HepG2 (cell line): ENCODE data around the gene IGSF8. TPM values are rescaled to one million over a fixed set of nuclear protein-coding genes. Genes with fewer than 3 reads are reported as not detected.

Experiments used
- KDM2A ChIP-seq: sonication (generic); formaldehyde crosslinking; IDR thresholded peaks from 2 replicates; pipeline ENCODE4 v1.4.0; 2020; ENCODE audit warnings: low read depth, missing genetic modification reagents, borderline replicate concordance
- KDM6A ChIP-seq: IDR thresholded peaks from 2 replicates; pipeline ENCODE4 v1.6.1; 2016; ENCODE audit warnings: low read depth
- MAF1 ChIP-seq: sonication (generic); formaldehyde crosslinking; IDR thresholded peaks from 2 replicates; pipeline ENCODE4 v1.5.0; 2020; ENCODE audit warnings: missing genetic modification reagents, borderline replicate concordance
- MED1 ChIP-seq: sonication (generic); formaldehyde crosslinking; IDR thresholded peaks from 2 replicates; pipeline ENCODE4 v1.4.0; 2020; ENCODE audit warnings: missing genetic modification reagents
- MYC ChIP-seq: sonication (generic); formaldehyde crosslinking; IDR thresholded peaks from 2 replicates; pipeline ENCODE4 v1.9.0; 2021; ENCODE audit warnings: missing genetic modification reagents, borderline replicate concordance
- NFIB ChIP-seq: sonication (generic); formaldehyde crosslinking; IDR thresholded peaks from 2 replicates; pipeline ENCODE4 v1.9.0; 2021; ENCODE audit warnings: missing genetic modification reagents, mild to moderate bottlenecking, borderline replicate concordance
- PATZ1 ChIP-seq: sonication (generic); formaldehyde crosslinking; IDR thresholded peaks from 2 replicates; pipeline ENCODE4 v1.4.0; 2020; ENCODE audit warnings: missing genetic modification reagents
- PAWR ChIP-seq: sonication (generic); formaldehyde crosslinking; IDR thresholded peaks from 2 replicates; pipeline ENCODE4 v1.4.0; 2020; ENCODE audit warnings: missing genetic modification reagents, mild to moderate bottlenecking, borderline replicate concordance
- RBFOX2 ChIP-seq: fragments of 200-400 bp; formaldehyde crosslinking; IDR thresholded peaks from 2 replicates; pipeline ENCODE4 v1.6.1; 2017; ENCODE audit warnings: low read depth, mild to moderate bottlenecking, low read length
- SALL1 ChIP-seq: sonication (generic); formaldehyde crosslinking; IDR thresholded peaks from 2 replicates; pipeline ENCODE4 v1.8.0; 2022; ENCODE audit warnings: mild to moderate bottlenecking, missing genetic modification reagents
- SAP130 ChIP-seq: IDR thresholded peaks from 2 replicates; pipeline ENCODE4 v1.6.1; 2016; ENCODE audit warnings: low read depth
- SP2 ChIP-seq: sonication (generic); formaldehyde crosslinking; IDR thresholded peaks from 2 replicates; pipeline ENCODE4 v1.5.1; 2020; ENCODE audit warnings: mild to moderate bottlenecking, missing genetic modification reagents
- ZFX ChIP-seq: sonication (generic); formaldehyde crosslinking; IDR thresholded peaks from 2 replicates; pipeline ENCODE4 v1.4.0; 2020; ENCODE audit warnings: mild to moderate bottlenecking, low read depth, missing genetic modification reagents, moderate library complexity
- ZNF263 ChIP-seq: sonication (generic); formaldehyde crosslinking; IDR thresholded peaks from 2 replicates; pipeline ENCODE4 v1.4.0; 2020; ENCODE audit warnings: missing genetic modification reagents
- ZNF276 ChIP-seq: sonication (generic); formaldehyde crosslinking; IDR thresholded peaks from 2 replicates; pipeline ENCODE4 v1.4.0; 2020; ENCODE audit warnings: mild to moderate bottlenecking, low read depth, missing genetic modification reagents
- ZNF556 ChIP-seq: sonication (generic); formaldehyde crosslinking; IDR thresholded peaks from 2 replicates; pipeline ENCODE4 v1.4.0; 2020; ENCODE audit warnings: mild to moderate bottlenecking, missing genetic modification reagents, borderline replicate concordance
- ZNF781 ChIP-seq: sonication (generic); formaldehyde crosslinking; IDR thresholded peaks from 2 replicates; pipeline ENCODE4 v1.5.1; 2020; ENCODE audit warnings: borderline replicate concordance, mild to moderate bottlenecking, missing genetic modification reagents; ENCODE audit errors: not compliant biosample characterization
- ZNF782 ChIP-seq: sonication (generic); formaldehyde crosslinking; IDR thresholded peaks from 2 replicates; pipeline ENCODE4 v1.4.0; 2020; ENCODE audit warnings: missing genetic modification reagents, mild to moderate bottlenecking, borderline replicate concordance
- polyA plus RNA-seq, 8 experiments: library from polyadenylated mRNA; depleted of rRNA in 3 of 8; stranded (reverse) in 7 of 8; unstranded in 1 of 8; fragments of >200 nt; fragmentation: Illumina TruSeq in 4 of 8; extraction: Trizol in 4 of 8; gene quantifications; 2 replicates each; pipeline versions ENCODE4 v1.2.1 to v1.2.3, GENCODE V29; 2011 to 2016; ENCODE audit warnings: low read depth in 4 of 8, missing spikeins in 1 of 8, mixed read lengths in 1 of 8; ENCODE audit not compliant: insufficient read depth in 1 of 8
- total RNA-seq, 5 experiments: library from RNA; depleted of rRNA; stranded (reverse); fragments of >200 nt; fragmentation: Illumina TruSeq; extraction: Trizol; gene quantifications; 2 replicates each; pipeline ENCODE4 v1.2.3, GENCODE V29; 2016; ENCODE audit warnings: low read depth in 1 of 5
- TF ChIP-seq, protein P1 (sequence below): sonication (generic); formaldehyde crosslinking; IDR thresholded peaks from 2 replicates; pipeline ENCODE4 v1.8.0; 2022; ENCODE audit warnings: missing genetic modification reagents, mild to moderate bottlenecking, borderline replicate concordance
- TF ChIP-seq, protein P2 (sequence below): sonication (generic); formaldehyde crosslinking; IDR thresholded peaks from 2 replicates; pipeline ENCODE4 v1.8.0; 2023; ENCODE audit warnings: mild to moderate bottlenecking, missing genetic modification reagents

IGSF8 gene
- total and polyA plus RNA-seq, 2 of the 13 experiments (the other 11 are each of a cell fraction or from before 2014, with no cell fraction given), result 24.0 to 41.0 TPM

- peak; percentile 63 for TF ChIP-seq MYC (CRISPR knock-in tag)
- no peak for TF ChIP-seq ZNF781
- no peak for TF ChIP-seq KDM6A (CRISPR knock-in tag)
- peak; percentile 58; the same call in 1 of the 2 replicates for TF ChIP-seq KDM2A (CRISPR knock-in tag)
- TF ChIP-seq ZNF263 (CRISPR knock-in tag), result peak; percentile 17; the same call in 1 of the 2 replicates
- TF ChIP-seq, protein P1, sequence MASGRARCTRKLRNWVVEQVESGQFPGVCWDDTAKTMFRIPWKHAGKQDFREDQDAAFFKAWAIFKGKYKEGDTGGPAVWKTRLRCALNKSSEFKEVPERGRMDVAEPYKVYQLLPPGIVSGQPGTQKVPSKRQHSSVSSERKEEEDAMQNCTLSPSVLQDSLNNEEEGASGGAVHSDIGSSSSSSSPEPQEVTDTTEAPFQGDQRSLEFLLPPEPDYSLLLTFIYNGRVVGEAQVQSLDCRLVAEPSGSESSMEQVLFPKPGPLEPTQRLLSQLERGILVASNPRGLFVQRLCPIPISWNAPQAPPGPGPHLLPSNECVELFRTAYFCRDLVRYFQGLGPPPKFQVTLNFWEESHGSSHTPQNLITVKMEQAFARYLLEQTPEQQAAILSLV, result peak; percentile 47; the same call in 1 of the 2 replicates
- 0 out of 2 replicates have a peak, but pooled peaks have one; percentile 20 for TF ChIP-seq SP2 (CRISPR knock-in tag)
- TF ChIP-seq ZFX (CRISPR knock-in tag), result peak; percentile 81
- TF ChIP-seq ZNF782 (CRISPR knock-in tag), result 0 out of 2 replicates have a peak, but pooled peaks have one; percentile 49
- TF ChIP-seq NFIB (CRISPR knock-in tag), result no peak
- peak; percentile 68; the same call in 1 of the 2 replicates for TF ChIP-seq PATZ1
- TF ChIP-seq RBFOX2, result peak; percentile 46; the same call in 1 of the 2 replicates
- TF ChIP-seq MED1 (CRISPR knock-in tag), result 0 out of 2 replicates have a peak, but pooled peaks have one; percentile 15
- TF ChIP-seq, protein P2, sequence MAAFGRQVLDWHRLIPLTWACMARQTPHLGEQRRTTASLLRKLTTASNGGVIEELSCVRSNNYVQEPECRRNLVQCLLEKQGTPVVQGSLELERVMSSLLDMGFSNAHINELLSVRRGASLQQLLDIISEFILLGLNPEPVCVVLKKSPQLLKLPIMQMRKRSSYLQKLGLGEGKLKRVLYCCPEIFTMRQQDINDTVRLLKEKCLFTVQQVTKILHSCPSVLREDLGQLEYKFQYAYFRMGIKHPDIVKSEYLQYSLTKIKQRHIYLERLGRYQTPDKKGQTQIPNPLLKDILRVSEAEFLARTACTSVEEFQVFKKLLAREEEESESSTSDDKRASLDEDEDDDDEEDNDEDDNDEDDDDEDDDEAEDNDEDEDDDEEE, result 0 out of 2 replicates have a peak, but pooled peaks have one; percentile 39
- 0 out of 2 replicates have a peak, but pooled peaks have one; percentile 70 for TF ChIP-seq ZNF276 (CRISPR knock-in tag)
- 0 out of 2 replicates have a peak, but pooled peaks have one; percentile 50 for TF ChIP-seq ZNF556 (CRISPR knock-in tag)
- peak; percentile 60 for TF ChIP-seq SAP130 (CRISPR knock-in tag)
- peak; percentile 47; the same call in 1 of the 2 replicates for TF ChIP-seq PAWR (CRISPR knock-in tag)
- TF ChIP-seq SALL1 (CRISPR knock-in tag), result peak; percentile 39; the same call in 1 of the 2 replicates
- TF ChIP-seq MAF1 (CRISPR knock-in tag), result 0 out of 2 replicates have a peak, but pooled peaks have one; percentile 31
Measured at GRCh38 chr1:160097911-160098851, at the start of gene IGSF8 (continued).
